B cell (primary cell): Measurements from ENCODE around the gene RNF17. TPM values are rescaled to one million over a fixed set of nuclear protein-coding genes. Genes with fewer than 3 reads are reported as not detected.

Experiments used
- ATAC-seq: fragments of 200-7000 bp; cut with Tn5 transposase; one replicate; pipeline ENCODE4 v1.10.0; 2021; ENCODE audit warnings: low read depth, mild to moderate bottlenecking, moderate number of reproducible peaks, moderate library complexity
- CTCF ChIA-PET: fragments of 350-600 bp; sonication (Branson Sonifier 250); formaldehyde crosslinking; loops from one replicate; lab custom pipeline; 2021; ENCODE audit warnings: antibody characterized with exemption, inconsistent platforms; lab: Charles Lee
- POLR2A ChIA-PET: fragments of 350-600 bp; sonication (Branson Sonifier 250); formaldehyde crosslinking; loops from one replicate; lab custom pipeline; 2021; ENCODE audit warnings: antibody characterized with exemption; lab: Charles Lee
- DNase-seq: peaks from one replicate; pipeline ENCODE4 v3.0.0; 2013
- H2AFZ ChIP-seq: 2 replicates; pipeline ENCODE4 v1.6.1; 2012; ENCODE audit warnings: mild to moderate bottlenecking, low read depth, low read length; ENCODE audit not compliant: insufficient read depth, poor library complexity, severe bottlenecking
- H3K27ac ChIP-seq, 2 donors: 1 replicate in 1 of 2; 2 replicates in 1 of 2; pipeline ENCODE4 v1.5.1; 2012 to 2013; ENCODE audit warnings: low read length in 2 of 2, mild to moderate bottlenecking in 2 of 2, moderate library complexity in 1 of 2
- H3K27me3 ChIP-seq, 4 experiments: fragments of 200-600 bp in 1 of 4; sonication (generic) in 1 of 4; replicated peaks in 1 of 4; 1 replicate in 2 of 4; 2 replicates in 2 of 4; pipeline versions ENCODE4 v1.6.1 to v1.7.0; 2013 to 2016; ENCODE audit warnings: low read length in 3 of 4, mild to moderate bottlenecking in 2 of 4, mixed read lengths in 1 of 4, moderate library complexity in 1 of 4; ENCODE audit not compliant: insufficient read depth in 4 of 4, control insufficient read depth in 3 of 4; ENCODE audit errors: control extremely low read depth in 1 of 4
- H3K36me3 ChIP-seq, 2 experiments: replicated peaks in 1 of 2; 1 replicate in 1 of 2; 2 replicates in 1 of 2; pipeline versions ENCODE4 v1.6.1 to v1.7.1; 2013; ENCODE audit warnings: low read length in 1 of 2; ENCODE audit not compliant: insufficient read depth in 2 of 2, control insufficient read depth in 1 of 2; ENCODE audit errors: control extremely low read depth in 1 of 2, extremely low read depth in 1 of 2
- H3K4me1 ChIP-seq, 2 donors: fragments of 200-600 bp in 1 of 2; sonication (generic) in 1 of 2; 1 replicate in 1 of 2; 2 replicates in 1 of 2; pipeline versions ENCODE4 v1.5.1 to v1.6.1; 2013 to 2017; ENCODE audit warnings: low read length in 2 of 2; ENCODE audit not compliant: control insufficient read depth in 2 of 2, insufficient read depth in 2 of 2
- H3K4me2 ChIP-seq: replicated peaks from 2 replicates; pipeline ENCODE3; 2012; ENCODE audit warnings: mild to moderate bottlenecking, low read depth, low read length; ENCODE audit not compliant: poor library complexity, severe bottlenecking
- H3K4me3 ChIP-seq, 5 experiments: fragments of 200-600 bp in 1 of 5; sonication (generic) in 1 of 5; 1 replicate in 3 of 5; 2 replicates in 2 of 5; pipeline versions ENCODE4 v1.5.1 to v1.7.0; 2011 to 2016; ENCODE audit warnings: low read length in 4 of 5, mild to moderate bottlenecking in 4 of 5, low read depth in 2 of 5, control low read depth in 1 of 5, moderate library complexity in 1 of 5; ENCODE audit not compliant: insufficient read depth in 1 of 5; ENCODE audit errors: control extremely low read depth in 1 of 5, extremely low read depth in 1 of 5
- H3K79me2 ChIP-seq: fragments of 200-600 bp; sonication (generic); one replicate; pipeline ENCODE4 v1.6.0; 2016; ENCODE audit warnings: low read length; ENCODE audit not compliant: control insufficient read depth, insufficient read depth
- H3K9ac ChIP-seq: fragments of 200-600 bp; sonication (generic); 2 replicates; pipeline ENCODE4 v1.6.1; 2017; ENCODE audit warnings: mild to moderate bottlenecking, low read length, moderate library complexity
- H3K9me3 ChIP-seq, 3 donors: one replicate each; pipeline versions ENCODE4 v1.6.1 to v1.7.1; 2013; ENCODE audit warnings: low read length in 2 of 3; ENCODE audit not compliant: control insufficient read depth in 2 of 3, insufficient read depth in 1 of 3; ENCODE audit errors: control extremely low read depth in 1 of 3
- H4K20me1 ChIP-seq: 2 replicates; pipeline ENCODE4 v1.6.0; 2012; ENCODE audit warnings: mild to moderate bottlenecking, low read length; ENCODE audit not compliant: insufficient read depth, control insufficient read depth, poor library complexity, severe bottlenecking
- H3K27ac Mint-ChIP-seq: one replicate; pipeline ENCODE4 v1.8.0; 2021; ENCODE audit warnings: mixed read lengths
- H3K27me3 Mint-ChIP-seq: one replicate; pipeline ENCODE4 v1.8.0; 2021; ENCODE audit warnings: mixed read lengths
- H3K4me1 Mint-ChIP-seq: one replicate; pipeline ENCODE4 v1.8.0; 2021; ENCODE audit warnings: mixed read lengths
- H3K4me3 Mint-ChIP-seq: one replicate; pipeline ENCODE4 v1.8.0; 2021; ENCODE audit warnings: mixed read lengths
- H3K9me3 Mint-ChIP-seq: one replicate; pipeline ENCODE4 v1.8.0; 2022; ENCODE audit warnings: mixed read lengths; ENCODE audit not compliant: insufficient read depth
- CTCF ChIP-seq: fragments of 200-600 bp; IDR thresholded peaks from one replicate; pipeline ENCODE4 v1.8.0; 2022; ENCODE audit warnings: antibody characterized with exemption, mild to moderate bottlenecking
- EZH2 ChIP-seq: IDR thresholded peaks from 2 replicates; pipeline ENCODE4 v1.6.1; 2012; ENCODE audit warnings: borderline replicate concordance, low read depth, mild to moderate bottlenecking, moderate library complexity, low read length; ENCODE audit not compliant: insufficient read depth, poor library complexity, severe bottlenecking
- WGBS: methylation state at CpG from one replicate; pipeline ENCODE4 v1.1.5; 2013; ENCODE audit warnings: missing lambda C conversion rate; ENCODE audit not compliant: insufficient coverage; 5-methylcytosine and 5-hydroxymethylcytosine counted together
- intact Hi-C: fragments of 100-400 bp; cut with micrococcal nuclease; formaldehyde crosslinking; loops from one replicate; pipeline ENCODE4 v1.10.0; 2022
- polyA plus RNA-seq: library from polyadenylated mRNA; depleted of rRNA; stranded (reverse); fragments of >200 nt; gene quantifications from 2 replicates; pipeline ENCODE4 v1.2.3, GENCODE V29; 2012
- total RNA-seq, 2 donors: library from RNA; stranded (reverse); fragments of 120-200 nt in 1 of 2; gene quantifications; 1 replicate in 1 of 2; 2 replicates in 1 of 2; pipeline versions ENCODE4 v1.2.3 to v1.2.4, GENCODE V29; 2013 to 2022

The RNF17 gene
- total and polyA plus RNA-seq, 2 donors (not counting 1 experiment from before 2014, with no cell fraction given) = 0.12 TPM; not detected in 1

- ATAC-seq = no peak
- Histone ChIP-seq H3K9ac (no peak overlapping the region), H3K79me2 (no peaks in the 10 kb centered on the region), H2AFZ (no peak overlapping the region), H3K27me3 (no peaks in the 10 kb centered on the region), H3K36me3 (no peaks in the 10 kb centered on the region), H3K27ac (no peak overlapping the region), H3K4me1 (peaks cover 0 to 3% of the 10 kb centered on the region in 2 donors), H3K4me3 (no peak overlapping the region), H3K9me3 (no peaks in the 10 kb centered on the region), H3K4me2 (no peak overlapping the region), H4K20me1 (no peaks in the 10 kb centered on the region)
- no peak overlapping the region for H3K4me3 Mint-ChIP-seq
- ChIA-PET CTCF (no interaction called here), POLR2A (no interaction called here)
- no peaks in the 10 kb centered on the region for H3K4me1 Mint-ChIP-seq
- 79% methylated on average over 2 of the region's 2 CpGs for WGBS
- no peak overlapping the region for H3K27ac Mint-ChIP-seq
- TF ChIP-seq CTCF (no peak), EZH2 (no peak)
- H3K9me3 Mint-ChIP-seq = no peaks in the 10 kb centered on the region
- H3K27me3 Mint-ChIP-seq = peaks cover 15% of the 10 kb centered on the region
- intact Hi-C loops = loop anchor here (5.0 kb wide), 1 partner anchor 32 kb away; no protein-coding TSS in a partner anchor
- DNase-seq = no peak
Measured at GRCh38 chr13:24724714-24725113, 39.3 kb upstream of the RNF17 start.

- DNase-seq (no peak), ATAC-seq (no peak)
- WGBS = 93% methylated on average over 3 of the region's 5 CpGs
- Histone ChIP-seq H3K4me1 (peaks cover 0 to 3% of the 10 kb centered on the region in 2 donors), H3K4me3 (no peak overlapping the region), H3K79me2 (no peaks in the 10 kb centered on the region), H3K9ac (no peak overlapping the region), H4K20me1 (no peaks in the 10 kb centered on the region), H3K9me3 (peaks cover 0 to under 1% (median 0%) of the 10 kb centered on the region in 3 donors), H3K4me2 (no peak overlapping the region), H3K27me3 (no peaks in the 10 kb centered on the region), H2AFZ (no peak overlapping the region), H3K36me3 (no peaks in the 10 kb centered on the region), H3K27ac (no peak overlapping the region)
- ChIA-PET POLR2A (no interaction called here), CTCF (no interaction called here)
- intact Hi-C loops = loop anchor here (5.0 kb wide), 1 partner anchor 33 kb away; no protein-coding TSS in a partner anchor
- TF ChIP-seq CTCF = no peak
- TF ChIP-seq EZH2 = no peak
- peaks cover 15% of the 10 kb centered on the region for H3K27me3 Mint-ChIP-seq
- H3K4me3 Mint-ChIP-seq = no peak overlapping the region
- no peaks in the 10 kb centered on the region for H3K9me3 Mint-ChIP-seq
- no peak overlapping the region for H3K27ac Mint-ChIP-seq
- H3K4me1 Mint-ChIP-seq = no peaks in the 10 kb centered on the region
Measured at GRCh38 chr13:24725379-24725778, 38.6 kb upstream of the RNF17 start.
